Retina (tissue), 1 donor: Measurements from ENCODE around the gene NCAPH2.

Experiments used
- DNase-seq: peaks from one replicate; pipeline ENCODE4 v3.0.0-alpha.2; 2016

The NCAPH2 gene

GRCh38 chr22:50507991-50508884 lies at the start of gene NCAPH2:
Gene NCAPH2 (plus strand): TSS chr22:50508224. CDS start chr22:50508338, 114 bp downstream.
- peak; percentile 96 for DNase-seq

- DNase-seq = no peak
Measured at GRCh38 chr22:50459016-50459415, 49.0 kb upstream of the NCAPH2 start.

- no peak for DNase-seq
Measured at GRCh38 chr22:50459496-50460140, 48.4 kb upstream of the NCAPH2 start.

- DNase-seq = no peak
Measured at GRCh38 chr22:50460938-50461337, 47.1 kb upstream of the NCAPH2 start.

- DNase-seq = no peak
Measured at GRCh38 chr22:50461536-50461935, 46.5 kb upstream of the NCAPH2 start.

GRCh38 chr22:50461979-50462540 lies 46.0 kb upstream of the NCAPH2 start:
- DNase-seq = no peak

GRCh38 chr22:50463188-50463900 lies 44.7 kb upstream of the NCAPH2 start:
- no peak for DNase-seq

- DNase-seq = no peak
Measured at GRCh38 chr22:50464451-50464850, 43.6 kb upstream of the NCAPH2 start.

- DNase-seq = no peak
Measured at GRCh38 chr22:50465066-50465930, 42.7 kb upstream of the NCAPH2 start.

GRCh38 chr22:50467341-50467740 lies 40.7 kb upstream of the NCAPH2 start:
- DNase-seq = no peak

GRCh38 chr22:50467773-50468440 lies 40.1 kb upstream of the NCAPH2 start:
- no peak for DNase-seq

- no peak for DNase-seq
Measured at GRCh38 chr22:50468626-50469025, 39.4 kb upstream of the NCAPH2 start.

- no peak for DNase-seq
Measured at GRCh38 chr22:50469377-50470305, 38.4 kb upstream of the NCAPH2 start.

GRCh38 chr22:50470491-50470890 lies 37.5 kb upstream of the NCAPH2 start:
- DNase-seq = no peak

- DNase-seq = no peak
Measured at GRCh38 chr22:50471197-50471847, 36.7 kb upstream of the NCAPH2 start.

- no peak for DNase-seq
Measured at GRCh38 chr22:50471962-50472361, 36.1 kb upstream of the NCAPH2 start.

- no peak for DNase-seq
Measured at GRCh38 chr22:50473088-50473487, 34.9 kb upstream of the NCAPH2 start.

GRCh38 chr22:50473855-50474671 lies 34.0 kb upstream of the NCAPH2 start:
- DNase-seq = peak; percentile 48
